ENCODE data around the gene KREMEN2.

Gene KREMEN2

GRCh38 chr16:3007059-3007956 lies 43.2 kb downstream of the KREMEN2 start:
- no peak overlapping the region for H3K4me3 ChIP-seq (ENCODE audit: low read depth, low read length)
- no peak for DNase-seq (ENCODE audit: low read depth)
- no peak for TF ChIP-seq CTCF (conservative IDR thresholded peaks at IDR 0.05; ENCODE audit: low read depth, low read length)

- DNase-seq (ENCODE audit: low read depth): no peak
- no peak overlapping the region for H3K4me3 ChIP-seq (ENCODE audit: low read depth, low read length)
Measured at GRCh38 chr16:3007957-3008689, 44.0 kb downstream of the KREMEN2 start.

GRCh38 chr16:3008690-3009037 lies 44.6 kb downstream of the KREMEN2 start:
- no peak for TF ChIP-seq CTCF (conservative IDR thresholded peaks at IDR 0.05; ENCODE audit: low read depth, low read length)
- H3K4me3 ChIP-seq (ENCODE audit: low read depth, low read length): no peak overlapping the region
- no peak for DNase-seq (ENCODE audit: low read depth)

More at GRCh38 chr16:3007957-3008689, 44.0 kb downstream of the KREMEN2 start:
- no peak for TF ChIP-seq CTCF (conservative IDR thresholded peaks at IDR 0.05; ENCODE audit: low read depth, low read length)

GRCh38 chr16:3009568-3010390 lies 45.7 kb downstream of the KREMEN2 start:
- DNase-seq (ENCODE audit: low read depth): peak; percentile 24
- TF ChIP-seq CTCF (conservative IDR thresholded peaks at IDR 0.05; ENCODE audit: low read depth, low read length): no peak
- H3K4me3 ChIP-seq (ENCODE audit: low read depth, low read length): no peak overlapping the region

GRCh38 chr16:3010510-3010909 lies 46.4 kb downstream of the KREMEN2 start:
- TF ChIP-seq CTCF (conservative IDR thresholded peaks at IDR 0.05; ENCODE audit: low read depth, low read length): no peak
- no peak overlapping the region for H3K4me3 ChIP-seq (ENCODE audit: low read depth, low read length)
- DNase-seq (ENCODE audit: low read depth): no peak

- no peak overlapping the region for H3K4me3 ChIP-seq (ENCODE audit: low read depth, low read length)
- no peak for DNase-seq (ENCODE audit: low read depth)
Measured at GRCh38 chr16:3012246-3012645, 48.2 kb downstream of the KREMEN2 start.

More at GRCh38 chr16:3012246-3012645, 48.2 kb downstream of the KREMEN2 start:
- TF ChIP-seq CTCF (conservative IDR thresholded peaks at IDR 0.05; ENCODE audit: low read depth, low read length): no peak
